HepG2 (cell line): ENCODE measurements around the gene PITX3. TPM values are rescaled to one million over a fixed set of nuclear protein-coding genes. Genes with fewer than 3 reads are reported as not detected.
A peak's percentile ranks its signal among the peaks of the same experiment; 100 is the strongest.

Experiments used
- FOSL1 ChIP-seq: sonication (generic); formaldehyde crosslinking; IDR thresholded peaks from 2 replicates; pipeline ENCODE4 v1.9.0; 2021; ENCODE audit warnings: missing genetic modification reagents, borderline replicate concordance
- GATAD2A ChIP-seq: IDR thresholded peaks from 2 replicates; pipeline ENCODE4 v1.6.1; 2016
- HCFC1 ChIP-seq: fragments of 150-350 bp; IDR thresholded peaks from 2 replicates; pipeline ENCODE4 v1.6.1; 2014; ENCODE audit warnings: low read depth, low read length
- HNRNPLL ChIP-seq: fragments of 200-400 bp; formaldehyde crosslinking; IDR thresholded peaks from 2 replicates; pipeline ENCODE4 v1.6.1; 2017; ENCODE audit warnings: mild to moderate bottlenecking, low read depth, low read length; ENCODE audit not compliant: poor library complexity, severe bottlenecking
- HOXA5 ChIP-seq: sonication (generic); formaldehyde crosslinking; IDR thresholded peaks from 2 replicates; pipeline ENCODE4 v1.4.0; 2020; ENCODE audit warnings: missing genetic modification reagents
- MYPOP ChIP-seq: sonication (generic); formaldehyde crosslinking; IDR thresholded peaks from 2 replicates; pipeline ENCODE4 v1.8.1; 2023; ENCODE audit warnings: mild to moderate bottlenecking, moderate library complexity, missing genetic modification reagents
- SMAD1 ChIP-seq: sonication (generic); formaldehyde crosslinking; IDR thresholded peaks from 2 replicates; pipeline ENCODE4 v1.4.0; 2020; ENCODE audit warnings: missing genetic modification reagents, low read depth, mild to moderate bottlenecking, borderline replicate concordance
- ZFX ChIP-seq: sonication (generic); formaldehyde crosslinking; IDR thresholded peaks from 2 replicates; pipeline ENCODE4 v1.4.0; 2020; ENCODE audit warnings: mild to moderate bottlenecking, low read depth, missing genetic modification reagents, moderate library complexity
- ZNF235 ChIP-seq: sonication (generic); formaldehyde crosslinking; IDR thresholded peaks from 2 replicates; pipeline ENCODE4 v1.8.1; 2023; ENCODE audit warnings: mild to moderate bottlenecking, missing genetic modification reagents, borderline replicate concordance
- ZNF256 ChIP-seq: sonication (generic); formaldehyde crosslinking; conservative IDR thresholded peaks from 2 replicates; pipeline ENCODE4 v1.4.0; 2020; ENCODE audit warnings: missing genetic modification reagents
- ZNF274 ChIP-seq: sonication (generic); formaldehyde crosslinking; IDR thresholded peaks from 2 replicates; pipeline ENCODE4 v1.5.1; 2020; ENCODE audit warnings: mild to moderate bottlenecking, missing genetic modification reagents
- ZNF484 ChIP-seq: sonication (generic); formaldehyde crosslinking; IDR thresholded peaks from 2 replicates; pipeline ENCODE4 v1.5.1; 2020; ENCODE audit warnings: mild to moderate bottlenecking, low read depth, missing genetic modification reagents, borderline replicate concordance
- ZNF563 ChIP-seq: sonication (generic); formaldehyde crosslinking; IDR thresholded peaks from 2 replicates; pipeline ENCODE4 v1.8.0; 2022; ENCODE audit warnings: mild to moderate bottlenecking, moderate library complexity, missing genetic modification reagents
- ZNF567 ChIP-seq: sonication (generic); formaldehyde crosslinking; IDR thresholded peaks from 2 replicates; pipeline ENCODE4 v1.8.1; 2023; ENCODE audit warnings: mild to moderate bottlenecking, missing genetic modification reagents, borderline replicate concordance
- ZNF569 ChIP-seq: sonication (generic); formaldehyde crosslinking; IDR thresholded peaks from 2 replicates; pipeline ENCODE4 v1.5.0; 2020; ENCODE audit warnings: mild to moderate bottlenecking, missing genetic modification reagents, moderate library complexity, borderline replicate concordance
- ZSCAN12 ChIP-seq: sonication (generic); formaldehyde crosslinking; IDR thresholded peaks from 2 replicates; pipeline ENCODE4 v1.9.0; 2021; ENCODE audit warnings: mild to moderate bottlenecking, missing genetic modification reagents
- polyA plus RNA-seq, 8 experiments: library from polyadenylated mRNA; depleted of rRNA in 3 of 8; stranded (reverse) in 7 of 8; unstranded in 1 of 8; fragments of >200 nt; fragmentation: Illumina TruSeq in 4 of 8; extraction: Trizol in 4 of 8; gene quantifications; 2 replicates each; pipeline versions ENCODE4 v1.2.1 to v1.2.3, GENCODE V29; 2011 to 2016; ENCODE audit warnings: low read depth in 4 of 8, missing spikeins in 1 of 8, mixed read lengths in 1 of 8; ENCODE audit not compliant: insufficient read depth in 1 of 8
- total RNA-seq, 5 experiments: library from RNA; depleted of rRNA; stranded (reverse); fragments of >200 nt; fragmentation: Illumina TruSeq; extraction: Trizol; gene quantifications; 2 replicates each; pipeline ENCODE4 v1.2.3, GENCODE V29; 2016; ENCODE audit warnings: low read depth in 1 of 5
- TF ChIP-seq, protein P1 (sequence below): IDR thresholded peaks from 2 replicates; pipeline ENCODE4 v1.6.1; 2012; ENCODE audit warnings: inconsistent platforms
- TF ChIP-seq, protein P2 (sequence below): sonication (generic); formaldehyde crosslinking; IDR thresholded peaks from 2 replicates; pipeline ENCODE4 v1.5.1; 2020; ENCODE audit warnings: missing genetic modification reagents, mild to moderate bottlenecking, borderline replicate concordance
- TF ChIP-seq, protein P3 (sequence below): sonication (generic); formaldehyde crosslinking; IDR thresholded peaks from 2 replicates; pipeline ENCODE4 v1.4.0; 2020; ENCODE audit warnings: missing genetic modification reagents
- TF ChIP-seq, protein P4 (sequence below): sonication (generic); formaldehyde crosslinking; IDR thresholded peaks from 2 replicates; pipeline ENCODE4 v1.5.0; 2020; ENCODE audit warnings: mild to moderate bottlenecking, low read depth, missing genetic modification reagents, borderline replicate concordance

The PITX3 gene
- total and polyA plus RNA-seq, 2 of the 13 experiments (the other 11 are each of a cell fraction or from before 2014, with no cell fraction given): not detected

GRCh38 chr10:102245082-102245931, 4.0 kb upstream of the PITX3 start, which contains the start of gene GBF1 (continued):
- TF ChIP-seq ZNF569 (CRISPR knock-in tag) (no peak), ZFX (CRISPR knock-in tag) (peak; percentile 89), MYPOP (CRISPR knock-in tag) (peak; percentile 91), ZNF235 (CRISPR knock-in tag) (no peak), HCFC1 (no peak), SMAD1 (CRISPR knock-in tag) (0 out of 2 replicates have a peak, but pooled peaks have one; percentile 20), GATAD2A (CRISPR knock-in tag) (0 out of 2 replicates have a peak, but pooled peaks have one; percentile 21), ZNF274 (CRISPR knock-in tag) (peak; percentile 67), ZNF256 (no peak; the same call in 1 of the 2 replicates), ZNF567 (CRISPR knock-in tag) (no peak), HOXA5 (CRISPR knock-in tag) (peak; percentile 63), FOSL1 (no peak), ZNF563 (CRISPR knock-in tag) (no peak), HNRNPLL (peak; percentile 66), ZSCAN12 (CRISPR knock-in tag) (0 out of 2 replicates have a peak, but pooled peaks have one; percentile 36), ZNF484 (CRISPR knock-in tag) (no peak)
- TF ChIP-seq, protein P1, sequence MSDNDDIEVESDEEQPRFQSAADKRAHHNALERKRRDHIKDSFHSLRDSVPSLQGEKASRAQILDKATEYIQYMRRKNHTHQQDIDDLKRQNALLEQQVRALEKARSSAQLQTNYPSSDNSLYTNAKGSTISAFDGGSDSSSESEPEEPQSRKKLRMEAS: peak; percentile 39
- TF ChIP-seq, protein P2, sequence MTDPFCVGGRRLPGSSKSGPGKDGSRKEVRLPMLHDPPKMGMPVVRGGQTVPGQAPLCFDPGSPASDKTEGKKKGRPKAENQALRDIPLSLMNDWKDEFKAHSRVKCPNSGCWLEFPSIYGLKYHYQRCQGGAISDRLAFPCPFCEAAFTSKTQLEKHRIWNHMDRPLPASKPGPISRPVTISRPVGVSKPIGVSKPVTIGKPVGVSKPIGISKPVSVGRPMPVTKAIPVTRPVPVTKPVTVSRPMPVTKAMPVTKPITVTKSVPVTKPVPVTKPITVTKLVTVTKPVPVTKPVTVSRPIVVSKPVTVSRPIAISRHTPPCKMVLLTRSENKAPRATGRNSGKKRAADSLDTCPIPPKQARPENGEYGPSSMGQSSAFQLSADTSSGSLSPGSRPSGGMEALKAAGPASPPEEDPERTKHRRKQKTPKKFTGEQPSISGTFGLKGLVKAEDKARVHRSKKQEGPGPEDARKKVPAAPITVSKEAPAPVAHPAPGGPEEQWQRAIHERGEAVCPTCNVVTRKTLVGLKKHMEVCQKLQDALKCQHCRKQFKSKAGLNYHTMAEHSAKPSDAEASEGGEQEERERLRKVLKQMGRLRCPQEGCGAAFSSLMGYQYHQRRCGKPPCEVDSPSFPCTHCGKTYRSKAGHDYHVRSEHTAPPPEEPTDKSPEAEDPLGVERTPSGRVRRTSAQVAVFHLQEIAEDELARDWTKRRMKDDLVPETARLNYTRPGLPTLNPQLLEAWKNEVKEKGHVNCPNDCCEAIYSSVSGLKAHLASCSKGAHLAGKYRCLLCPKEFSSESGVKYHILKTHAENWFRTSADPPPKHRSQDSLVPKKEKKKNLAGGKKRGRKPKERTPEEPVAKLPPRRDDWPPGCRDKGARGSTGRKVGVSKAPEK (CRISPR knock-in tag): no peak
- TF ChIP-seq, protein P3, sequence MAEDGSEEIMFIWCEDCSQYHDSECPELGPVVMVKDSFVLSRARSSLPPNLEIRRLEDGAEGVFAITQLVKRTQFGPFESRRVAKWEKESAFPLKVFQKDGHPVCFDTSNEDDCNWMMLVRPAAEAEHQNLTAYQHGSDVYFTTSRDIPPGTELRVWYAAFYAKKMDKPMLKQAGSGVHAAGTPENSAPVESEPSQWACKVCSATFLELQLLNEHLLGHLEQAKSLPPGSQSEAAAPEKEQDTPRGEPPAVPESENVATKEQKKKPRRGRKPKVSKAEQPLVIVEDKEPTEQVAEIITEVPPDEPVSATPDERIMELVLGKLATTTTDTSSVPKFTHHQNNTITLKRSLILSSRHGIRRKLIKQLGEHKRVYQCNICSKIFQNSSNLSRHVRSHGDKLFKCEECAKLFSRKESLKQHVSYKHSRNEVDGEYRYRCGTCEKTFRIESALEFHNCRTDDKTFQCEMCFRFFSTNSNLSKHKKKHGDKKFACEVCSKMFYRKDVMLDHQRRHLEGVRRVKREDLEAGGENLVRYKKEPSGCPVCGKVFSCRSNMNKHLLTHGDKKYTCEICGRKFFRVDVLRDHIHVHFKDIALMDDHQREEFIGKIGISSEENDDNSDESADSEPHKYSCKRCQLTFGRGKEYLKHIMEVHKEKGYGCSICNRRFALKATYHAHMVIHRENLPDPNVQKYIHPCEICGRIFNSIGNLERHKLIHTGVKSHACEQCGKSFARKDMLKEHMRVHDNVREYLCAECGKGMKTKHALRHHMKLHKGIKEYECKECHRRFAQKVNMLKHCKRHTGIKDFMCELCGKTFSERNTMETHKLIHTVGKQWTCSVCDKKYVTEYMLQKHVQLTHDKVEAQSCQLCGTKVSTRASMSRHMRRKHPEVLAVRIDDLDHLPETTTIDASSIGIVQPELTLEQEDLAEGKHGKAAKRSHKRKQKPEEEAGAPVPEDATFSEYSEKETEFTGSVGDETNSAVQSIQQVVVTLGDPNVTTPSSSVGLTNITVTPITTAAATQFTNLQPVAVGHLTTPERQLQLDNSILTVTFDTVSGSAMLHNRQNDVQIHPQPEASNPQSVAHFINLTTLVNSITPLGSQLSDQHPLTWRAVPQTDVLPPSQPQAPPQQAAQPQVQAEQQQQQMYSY: 0 out of 2 replicates have a peak, but pooled peaks have one; percentile 53
- TF ChIP-seq, protein P4, sequence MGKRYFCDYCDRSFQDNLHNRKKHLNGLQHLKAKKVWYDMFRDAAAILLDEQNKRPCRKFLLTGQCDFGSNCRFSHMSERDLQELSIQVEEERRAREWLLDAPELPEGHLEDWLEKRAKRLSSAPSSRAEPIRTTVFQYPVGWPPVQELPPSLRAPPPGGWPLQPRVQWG (CRISPR knock-in tag): no peak
